MM.1S (cell line): Measurements from ENCODE around the gene TOGARAM2.

Experiments
- DNase-seq: peaks from one replicate; pipeline ENCODE4 v3.0.0-alpha.2; 2015
- H2AFZ ChIP-seq: fragments of 300-600 bp; sonication (generic); 2 replicates; pipeline ENCODE4 v1.6.0; 2016; ENCODE audit warnings: antibody characterized with exemption, low read length
- H3F3A ChIP-seq: fragments of 300-600 bp; sonication (generic); 2 replicates; pipeline ENCODE4 v1.6.1; 2016; ENCODE audit warnings: mild to moderate bottlenecking, antibody characterized with exemption, low read length, moderate library complexity, mixed read lengths; ENCODE audit not compliant: insufficient read depth
- H3K27ac ChIP-seq: fragments of 300-600 bp; sonication (generic); 2 replicates; pipeline ENCODE4 v1.5.1; 2016; ENCODE audit warnings: mild to moderate bottlenecking, low read length
- H3K27me3 ChIP-seq: fragments of 300-600 bp; sonication (generic); replicated peaks from 2 replicates; pipeline ENCODE4 v1.6.0; 2016; ENCODE audit warnings: low read length; ENCODE audit not compliant: insufficient read depth
- H3K36me3 ChIP-seq: fragments of 300-600 bp; sonication (generic); replicated peaks from 2 replicates; pipeline ENCODE4 v1.6.1; 2016; ENCODE audit warnings: mild to moderate bottlenecking, low read length, mixed read lengths; ENCODE audit not compliant: insufficient read depth
- H3K4me1 ChIP-seq: fragments of 300-600 bp; sonication (generic); 2 replicates; pipeline ENCODE4 v1.6.1; 2016; ENCODE audit warnings: low read length, mixed read lengths
- H3K4me2 ChIP-seq: fragments of 300-600 bp; sonication (generic); 2 replicates; pipeline ENCODE4 v1.6.0; 2016; ENCODE audit warnings: low read depth, low read length
- H3K4me3 ChIP-seq: fragments of 300-600 bp; sonication (generic); 2 replicates; pipeline ENCODE4 v1.5.1; 2016; ENCODE audit warnings: low read length, mixed read lengths
- H3K79me2 ChIP-seq: fragments of 300-600 bp; sonication (generic); 2 replicates; pipeline ENCODE4 v1.6.1; 2016; ENCODE audit warnings: mixed run types, low read length, mixed read lengths
- H3K9ac ChIP-seq: fragments of 300-600 bp; sonication (generic); 2 replicates; pipeline ENCODE4 v1.6.1; 2016; ENCODE audit warnings: low read length, mixed read lengths
- H3K9me2 ChIP-seq: fragments of 300-600 bp; sonication (generic); replicated peaks from 2 replicates; pipeline ENCODE4 v1.6.1; 2016; ENCODE audit warnings: mild to moderate bottlenecking, low read length, mixed read lengths; ENCODE audit not compliant: insufficient read depth
- H3K9me3 ChIP-seq: fragments of 300-600 bp; sonication (generic); replicated peaks from 2 replicates; pipeline ENCODE4 v1.6.1; 2016; ENCODE audit warnings: mild to moderate bottlenecking, low read length, mixed read lengths; ENCODE audit not compliant: insufficient read depth
- H4K20me1 ChIP-seq: fragments of 300-600 bp; sonication (generic); 2 replicates; pipeline ENCODE4 v1.6.1; 2016; ENCODE audit warnings: mild to moderate bottlenecking, low read length, moderate library complexity, mixed read lengths; ENCODE audit not compliant: insufficient read depth
- EZH2 ChIP-seq: fragments of 300-600 bp; sonication (generic); optimal IDR thresholded peaks from 2 replicates; pipeline ENCODE3; 2017; ENCODE audit warnings: low read depth, mild to moderate bottlenecking, antibody characterized with exemption, low read length, mixed read lengths
- EZH2phosphoT487 ChIP-seq: fragments of 300-600 bp; sonication (generic); IDR thresholded peaks from 2 replicates; pipeline ENCODE4 v1.6.1; 2018; ENCODE audit warnings: antibody characterized with exemption, low read length
- TF ChIP-seq, protein P1 (sequence below): fragments of 300-600 bp; sonication (generic); IDR thresholded peaks from 2 replicates; pipeline ENCODE4 v1.5.1; 2016; ENCODE audit warnings: antibody characterized with exemption, low read length, mixed read lengths

Gene TOGARAM2

DNA sequence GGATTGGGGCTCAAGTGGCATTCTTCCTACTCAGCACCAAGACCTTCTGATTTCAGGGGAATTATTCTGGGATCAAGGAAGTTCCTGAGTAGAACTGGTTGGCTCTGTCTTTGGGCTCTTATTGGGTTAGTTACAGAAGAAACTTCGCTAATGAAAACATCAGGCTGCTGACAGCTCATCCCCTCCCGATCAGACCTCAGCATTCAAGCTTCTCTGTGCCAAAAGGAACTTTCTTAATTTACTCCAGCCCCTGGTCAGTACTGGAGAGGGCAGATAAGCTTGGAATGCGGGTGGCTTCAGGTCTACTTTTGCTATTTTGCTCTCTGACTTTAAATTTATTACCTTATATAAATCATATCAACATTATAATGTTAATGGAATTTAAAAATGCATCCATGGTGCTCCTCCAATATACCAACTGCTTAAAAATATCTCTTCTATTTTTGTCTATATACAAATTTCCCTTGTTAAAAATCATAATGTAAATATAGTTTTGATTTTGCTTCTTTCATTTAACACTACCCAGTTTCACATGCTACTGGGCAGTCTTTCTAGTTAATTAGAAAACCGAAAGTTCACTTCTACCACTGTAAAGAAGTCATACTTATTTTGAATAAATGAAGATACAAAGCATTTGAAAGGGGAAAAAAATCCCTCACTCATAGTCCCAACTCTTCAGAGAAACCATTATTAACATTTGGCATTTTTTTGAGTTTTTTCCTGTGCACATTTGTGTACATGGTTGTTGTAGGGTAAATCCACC lies 58.8 kb downstream of the TOGARAM2 start:
- Histone ChIP-seq H3K27me3 (no peaks in the 10 kb centered on the region), H3K4me3 (no peak overlapping the region), H3K4me2 (peak overlapping the region; percentile 50; the same call in 1 of the 2 replicates), H4K20me1 (no peaks in the 10 kb centered on the region), H3K9ac (no peak overlapping the region), H3K9me3 (no peaks in the 10 kb centered on the region), H3K4me1 (peaks cover 12% of the 10 kb centered on the region; the same call in 1 of the 2 replicates), H3K79me2 (no peaks in the 10 kb centered on the region), H2AFZ (no peak overlapping the region), H3F3A (no peaks in the 10 kb centered on the region), H3K9me2 (no peaks in the 10 kb centered on the region), H3K27ac (no peak overlapping the region), H3K36me3 (no peaks in the 10 kb centered on the region)
- TF ChIP-seq EZH2 (no peak), EZH2phosphoT487 (no peak)
- TF ChIP-seq, protein P1, sequence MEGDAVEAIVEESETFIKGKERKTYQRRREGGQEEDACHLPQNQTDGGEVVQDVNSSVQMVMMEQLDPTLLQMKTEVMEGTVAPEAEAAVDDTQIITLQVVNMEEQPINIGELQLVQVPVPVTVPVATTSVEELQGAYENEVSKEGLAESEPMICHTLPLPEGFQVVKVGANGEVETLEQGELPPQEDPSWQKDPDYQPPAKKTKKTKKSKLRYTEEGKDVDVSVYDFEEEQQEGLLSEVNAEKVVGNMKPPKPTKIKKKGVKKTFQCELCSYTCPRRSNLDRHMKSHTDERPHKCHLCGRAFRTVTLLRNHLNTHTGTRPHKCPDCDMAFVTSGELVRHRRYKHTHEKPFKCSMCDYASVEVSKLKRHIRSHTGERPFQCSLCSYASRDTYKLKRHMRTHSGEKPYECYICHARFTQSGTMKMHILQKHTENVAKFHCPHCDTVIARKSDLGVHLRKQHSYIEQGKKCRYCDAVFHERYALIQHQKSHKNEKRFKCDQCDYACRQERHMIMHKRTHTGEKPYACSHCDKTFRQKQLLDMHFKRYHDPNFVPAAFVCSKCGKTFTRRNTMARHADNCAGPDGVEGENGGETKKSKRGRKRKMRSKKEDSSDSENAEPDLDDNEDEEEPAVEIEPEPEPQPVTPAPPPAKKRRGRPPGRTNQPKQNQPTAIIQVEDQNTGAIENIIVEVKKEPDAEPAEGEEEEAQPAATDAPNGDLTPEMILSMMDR, result no peak
- DNase-seq, result peak; percentile 47

DNA sequence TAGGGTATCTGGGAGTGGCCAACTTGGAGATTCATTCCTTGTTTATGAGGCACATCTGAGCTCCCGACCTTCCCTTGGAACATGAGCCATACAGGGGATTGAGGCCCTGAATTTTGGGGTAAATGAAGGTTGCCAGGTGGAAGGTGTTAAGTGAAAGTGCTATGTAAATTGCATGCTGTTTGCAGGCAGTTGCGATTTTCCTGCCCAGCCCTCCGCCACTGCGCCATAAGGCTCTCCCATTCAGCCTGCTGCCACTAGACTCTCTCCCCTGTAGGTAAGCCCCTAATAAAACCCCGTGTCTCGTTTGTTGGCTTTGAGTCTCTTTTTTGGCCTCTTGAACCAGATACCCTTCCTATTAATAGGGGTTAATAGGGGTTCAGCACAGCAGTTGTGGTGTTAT lies 59.5 kb downstream of the TOGARAM2 start:
- H3K9me3 ChIP-seq, result no peaks in the 10 kb centered on the region
- no peaks in the 10 kb centered on the region for H3K9me2 ChIP-seq
- peak overlapping the region; percentile 50; the same call in 1 of the 2 replicates for H3K4me2 ChIP-seq
- no peaks in the 10 kb centered on the region for H4K20me1 ChIP-seq
- H3K4me3 ChIP-seq, result no peak overlapping the region
- H3K27ac ChIP-seq, result no peak overlapping the region
- no peaks in the 10 kb centered on the region for H3F3A ChIP-seq
- H3K36me3 ChIP-seq, result no peaks in the 10 kb centered on the region
- H3K27me3 ChIP-seq, result no peaks in the 10 kb centered on the region
- no peak overlapping the region for H3K9ac ChIP-seq
- TF ChIP-seq, protein P1, result no peak
- no peak for TF ChIP-seq EZH2
- TF ChIP-seq EZH2phosphoT487, result no peak
- no peak for DNase-seq
- no peaks in the 10 kb centered on the region for H3K79me2 ChIP-seq
- peaks cover 12% of the 10 kb centered on the region; the same call in 1 of the 2 replicates for H3K4me1 ChIP-seq
- H2AFZ ChIP-seq, result no peak overlapping the region

DNA sequence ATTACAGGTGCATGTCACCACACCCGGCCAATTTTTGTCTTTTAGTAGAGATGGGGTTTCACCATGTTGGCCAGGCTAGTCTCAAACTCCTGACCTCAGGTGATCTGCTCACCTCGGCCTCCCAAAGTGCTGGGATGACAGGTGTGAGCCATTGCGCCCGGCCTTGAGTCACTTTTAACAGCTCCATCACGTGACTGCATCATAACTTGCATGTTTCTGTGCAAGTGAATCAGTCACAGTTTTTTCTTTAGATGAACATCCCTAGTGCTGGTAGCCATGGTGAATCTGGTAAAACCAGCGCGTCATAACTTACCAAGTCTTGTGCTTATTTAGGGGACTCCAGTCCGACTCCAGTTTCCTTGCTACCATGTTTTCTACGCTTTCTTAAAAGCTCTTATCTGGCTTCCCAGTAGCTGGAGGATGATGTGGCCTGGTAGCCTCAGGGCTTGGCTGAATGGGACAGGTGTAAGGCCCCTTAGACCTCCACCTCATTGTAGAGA lies 60.1 kb downstream of the TOGARAM2 start:
- no peak for DNase-seq
- Histone ChIP-seq H2AFZ (no peak overlapping the region), H3K4me1 (peaks cover 12% of the 10 kb centered on the region; the same call in 1 of the 2 replicates), H3K27me3 (no peaks in the 10 kb centered on the region), H3F3A (no peaks in the 10 kb centered on the region), H3K9me3 (no peaks in the 10 kb centered on the region), H3K27ac (no peak overlapping the region), H3K4me2 (no peak overlapping the region), H3K79me2 (no peaks in the 10 kb centered on the region), H4K20me1 (no peaks in the 10 kb centered on the region), H3K9me2 (no peaks in the 10 kb centered on the region), H3K36me3 (no peaks in the 10 kb centered on the region), H3K9ac (no peak overlapping the region), H3K4me3 (no peak overlapping the region)
- TF ChIP-seq, protein P1, result no peak
- no peak for TF ChIP-seq EZH2
- TF ChIP-seq EZH2phosphoT487, result no peak
